Measurements from ENCODE around the gene ARHGAP15.

DNA sequence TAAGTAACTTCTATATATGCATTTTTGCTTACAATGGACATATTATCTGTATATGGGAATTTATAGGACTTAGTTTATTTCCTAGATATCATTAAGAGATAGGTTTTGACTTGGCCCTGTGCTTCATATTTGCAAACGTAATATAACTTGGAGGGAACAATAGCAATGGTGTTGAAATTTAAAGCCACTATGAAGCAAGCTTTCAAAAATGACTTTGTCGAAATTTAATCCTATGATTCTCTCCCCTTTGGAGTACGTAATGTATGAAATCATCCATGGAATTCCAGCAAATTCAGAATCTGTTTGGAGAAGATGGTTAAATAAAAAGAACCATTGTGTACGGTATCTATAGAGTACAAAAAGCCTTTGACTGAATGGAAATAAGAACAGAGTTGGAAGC is 486.3 kb downstream of the ARHGAP15 start:
- TF ChIP-seq, protein P1, sequence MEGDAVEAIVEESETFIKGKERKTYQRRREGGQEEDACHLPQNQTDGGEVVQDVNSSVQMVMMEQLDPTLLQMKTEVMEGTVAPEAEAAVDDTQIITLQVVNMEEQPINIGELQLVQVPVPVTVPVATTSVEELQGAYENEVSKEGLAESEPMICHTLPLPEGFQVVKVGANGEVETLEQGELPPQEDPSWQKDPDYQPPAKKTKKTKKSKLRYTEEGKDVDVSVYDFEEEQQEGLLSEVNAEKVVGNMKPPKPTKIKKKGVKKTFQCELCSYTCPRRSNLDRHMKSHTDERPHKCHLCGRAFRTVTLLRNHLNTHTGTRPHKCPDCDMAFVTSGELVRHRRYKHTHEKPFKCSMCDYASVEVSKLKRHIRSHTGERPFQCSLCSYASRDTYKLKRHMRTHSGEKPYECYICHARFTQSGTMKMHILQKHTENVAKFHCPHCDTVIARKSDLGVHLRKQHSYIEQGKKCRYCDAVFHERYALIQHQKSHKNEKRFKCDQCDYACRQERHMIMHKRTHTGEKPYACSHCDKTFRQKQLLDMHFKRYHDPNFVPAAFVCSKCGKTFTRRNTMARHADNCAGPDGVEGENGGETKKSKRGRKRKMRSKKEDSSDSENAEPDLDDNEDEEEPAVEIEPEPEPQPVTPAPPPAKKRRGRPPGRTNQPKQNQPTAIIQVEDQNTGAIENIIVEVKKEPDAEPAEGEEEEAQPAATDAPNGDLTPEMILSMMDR (IDR thresholded peaks at IDR 0.05): no peak
- TF ChIP-seq POLR2AphosphoS5 (IDR thresholded peaks at IDR 0.05; ENCODE audit: insufficient read depth in 1 of 2, low read depth in 1 of 2): no peak

All from vagina (tissue), 2 donors.